Stimulated activated CD8-positive, alpha-beta memory T cell treated with anti-CD3 and anti-CD28 coated beads, Interleukin-12 subunit alpha, Interleukin-12 subunit beta, amount 100 ng/mL, for 1 hour (primary cell): ENCODE measurements around the gene IQCK.

Experiments used
- DNase-seq: peaks from one replicate; pipeline ENCODE4 v3.0.0-alpha.2; 2020; ENCODE audit warnings: low read depth

The IQCK gene

GRCh38 chr16:19805459-19806162 is 87.5 kb downstream of the IQCK start:
- no peak for DNase-seq

- DNase-seq, result no peak
Measured at GRCh38 chr16:19808061-19808641, 90.1 kb downstream of the IQCK start.

GRCh38 chr16:19809121-19809635 is 91.1 kb downstream of the IQCK start:
- no peak for DNase-seq

GRCh38 chr16:19809693-19810092 is 91.6 kb downstream of the IQCK start:
- no peak for DNase-seq

GRCh38 chr16:19810817-19811731 is 93.0 kb downstream of the IQCK start:
- DNase-seq, result no peak

- no peak for DNase-seq
Measured at GRCh38 chr16:19812986-19813385, 94.9 kb downstream of the IQCK start.

GRCh38 chr16:19815418-19815817 is 97.3 kb downstream of the IQCK start:
- no peak for DNase-seq

GRCh38 chr16:19817122-19817521 is 99.1 kb downstream of the IQCK start:
- no peak for DNase-seq

- no peak for DNase-seq
Measured at GRCh38 chr16:19817875-19818274, 99.8 kb downstream of the IQCK start.

GRCh38 chr16:19822533-19822932 is 104.5 kb downstream of the IQCK start:
- no peak for DNase-seq

- DNase-seq, result no peak
Measured at GRCh38 chr16:19823322-19823721, 105.3 kb downstream of the IQCK start.

- no peak for DNase-seq
Measured at GRCh38 chr16:19824216-19824615, 106.1 kb downstream of the IQCK start.

- no peak for DNase-seq
Measured at GRCh38 chr16:19829844-19830692, 112.0 kb downstream of the IQCK start.

GRCh38 chr16:19830902-19831560 is 113.0 kb downstream of the IQCK start:
- no peak for DNase-seq

- DNase-seq, result no peak
Measured at GRCh38 chr16:19831678-19832077, 113.6 kb downstream of the IQCK start.

- no peak for DNase-seq
Measured at GRCh38 chr16:19833176-19833575, 115.1 kb downstream of the IQCK start.

GRCh38 chr16:19833581-19833980 is 115.5 kb downstream of the IQCK start:
- DNase-seq, result no peak

GRCh38 chr16:19835196-19835595 is 117.1 kb downstream of the IQCK start:
- DNase-seq, result no peak

- DNase-seq, result no peak
Measured at GRCh38 chr16:19835968-19836421, 117.9 kb downstream of the IQCK start.

- DNase-seq, result no peak
Measured at GRCh38 chr16:19837331-19837980, 119.4 kb downstream of the IQCK start.
